ENCODE data around the gene RAB11FIP2.

DNA sequence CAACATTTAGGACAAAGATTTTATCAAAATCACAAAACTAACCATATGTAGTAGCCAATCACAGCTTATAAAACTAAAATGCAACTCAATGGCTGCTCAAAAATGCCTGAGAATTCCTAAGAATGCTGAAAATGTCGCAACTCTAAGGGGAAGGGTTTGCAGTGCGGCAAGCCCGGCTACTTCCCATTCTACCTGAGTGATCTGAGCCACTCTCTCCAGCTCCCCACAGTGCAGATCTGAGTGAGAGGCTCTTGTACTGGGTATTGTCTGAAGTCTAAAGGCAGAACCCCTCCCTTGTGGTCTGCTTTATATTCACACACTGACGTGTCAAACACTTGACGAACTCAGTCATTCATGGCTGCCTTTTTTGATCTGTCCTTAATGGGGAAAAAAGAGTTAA is 28.9 kb downstream of the RAB11FIP2 start:
- TF ChIP-seq, protein P1, sequence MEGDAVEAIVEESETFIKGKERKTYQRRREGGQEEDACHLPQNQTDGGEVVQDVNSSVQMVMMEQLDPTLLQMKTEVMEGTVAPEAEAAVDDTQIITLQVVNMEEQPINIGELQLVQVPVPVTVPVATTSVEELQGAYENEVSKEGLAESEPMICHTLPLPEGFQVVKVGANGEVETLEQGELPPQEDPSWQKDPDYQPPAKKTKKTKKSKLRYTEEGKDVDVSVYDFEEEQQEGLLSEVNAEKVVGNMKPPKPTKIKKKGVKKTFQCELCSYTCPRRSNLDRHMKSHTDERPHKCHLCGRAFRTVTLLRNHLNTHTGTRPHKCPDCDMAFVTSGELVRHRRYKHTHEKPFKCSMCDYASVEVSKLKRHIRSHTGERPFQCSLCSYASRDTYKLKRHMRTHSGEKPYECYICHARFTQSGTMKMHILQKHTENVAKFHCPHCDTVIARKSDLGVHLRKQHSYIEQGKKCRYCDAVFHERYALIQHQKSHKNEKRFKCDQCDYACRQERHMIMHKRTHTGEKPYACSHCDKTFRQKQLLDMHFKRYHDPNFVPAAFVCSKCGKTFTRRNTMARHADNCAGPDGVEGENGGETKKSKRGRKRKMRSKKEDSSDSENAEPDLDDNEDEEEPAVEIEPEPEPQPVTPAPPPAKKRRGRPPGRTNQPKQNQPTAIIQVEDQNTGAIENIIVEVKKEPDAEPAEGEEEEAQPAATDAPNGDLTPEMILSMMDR (conservative IDR thresholded peaks at IDR 0.05; ENCODE audit: low read depth, low read length), result no peak
- TF ChIP-seq EZH2 (IDR thresholded peaks at IDR 0.05; ENCODE audit: borderline replicate concordance, low read depth, low read length, poor library complexity, severe bottlenecking), result no peak

All from A673 (cell line).